ENCODE measurements around the gene EGR2. TPM values are rescaled to one million over a fixed set of nuclear protein-coding genes. Genes with fewer than 3 reads are reported as not detected.

The EGR2 gene
- total RNA-seq, 4 donors from 2014 or later, result 19.4 to 35.4 (median 27.7) TPM

GRCh38 chr10:62831346-62831745 lies 15.2 kb upstream of the EGR2 start:
- Histone ChIP-seq H3K36me3 (no peaks in the 10 kb centered on the region), H3K27ac (no peak overlapping the region), H3K4me1 (no peaks in the 10 kb centered on the region), H3K27me3 (no peaks in the 10 kb centered on the region), H3K9me3 (peaks cover 0 to 3% (median 0%) of the 10 kb centered on the region in 4 donors), H3K4me3 (no peak overlapping the region)
- 46 to 49% methylated on average over 2 of the region's 2 CpGs for WGBS, 2 donors
- TF ChIP-seq EP300 (IDR thresholded peaks at IDR 0.05) (no peak), POLR2A (IDR thresholded peaks at IDR 0.05) (no peak), CTCF (IDR thresholded peaks at IDR 0.05) (no peak)
- DNase-seq (ENCODE audit: low spot score in 2 of 2), result no peak

- Histone ChIP-seq H3K4me1 (no peaks in the 10 kb centered on the region), H3K27me3 (no peaks in the 10 kb centered on the region), H3K27ac (no peak overlapping the region), H3K36me3 (no peaks in the 10 kb centered on the region), H3K9me3 (peaks cover 0 to 3% (median 0%) of the 10 kb centered on the region in 4 donors), H3K4me3 (no peak overlapping the region)
- no peak for TF ChIP-seq POLR2A (IDR thresholded peaks at IDR 0.05)
- TF ChIP-seq EP300 (IDR thresholded peaks at IDR 0.05), result no peak
- TF ChIP-seq CTCF (IDR thresholded peaks at IDR 0.05), result no peak
- 53 to 83% methylated on average over 4 of the region's 4 CpGs for WGBS, 2 donors
- DNase-seq (ENCODE audit: low spot score in 2 of 2), result no peak
These were observed 14.5 kb upstream of the EGR2 start for GRCh38 chr10:62830679-62831078.

GRCh38 chr10:62829622-62830021 lies 13.5 kb upstream of the EGR2 start:
- no peak overlapping the region for H3K27ac ChIP-seq
- peaks cover 0 to 3% (median 0%) of the 10 kb centered on the region in 4 donors for H3K9me3 ChIP-seq
- WGBS, 2 donors, result 73 to 76% methylated on average over 2 of the region's 2 CpGs
- DNase-seq (ENCODE audit: low spot score in 2 of 2), result no peak
- no peak overlapping the region for H3K4me3 ChIP-seq
- TF ChIP-seq EP300 (IDR thresholded peaks at IDR 0.05), result no peak
- no peak for TF ChIP-seq POLR2A (IDR thresholded peaks at IDR 0.05)
- no peak for TF ChIP-seq CTCF (IDR thresholded peaks at IDR 0.05)
- no peaks in the 10 kb centered on the region for H3K4me1 ChIP-seq
- no peaks in the 10 kb centered on the region for H3K36me3 ChIP-seq
- no peaks in the 10 kb centered on the region for H3K27me3 ChIP-seq

GRCh38 chr10:62826273-62826672 lies 10.1 kb upstream of the EGR2 start:
- WGBS, 2 donors, result 90 to 100% methylated on average over 1 of the region's 1 CpG
- no peak for TF ChIP-seq POLR2A (IDR thresholded peaks at IDR 0.05)
- no peak for TF ChIP-seq CTCF (IDR thresholded peaks at IDR 0.05)
- no peak for TF ChIP-seq EP300 (IDR thresholded peaks at IDR 0.05)
- H3K27ac ChIP-seq, result no peak overlapping the region

GRCh38 chr10:62820586-62820985 lies 4.4 kb upstream of the EGR2 start:
- Histone ChIP-seq H3K4me1 (peaks cover 0 to 32% (median 15%) of the 10 kb centered on the region in 4 donors), H3K36me3 (no peaks in the 10 kb centered on the region), H3K27me3 (peaks cover 0 to 17% of the 10 kb centered on the region in 2 donors), H3K9me3 (no peaks in the 10 kb centered on the region), H3K27ac (no peak overlapping the region), H3K4me3 (no peak overlapping the region)
- no peak for TF ChIP-seq CTCF (IDR thresholded peaks at IDR 0.05)
- DNase-seq (ENCODE audit: low spot score in 2 of 2), result no peak
- 77 to 90% methylated on average over 5 of the region's 5 CpGs for WGBS, 2 donors

More at GRCh38 chr10:62826273-62826672, 10.1 kb upstream of the EGR2 start:
- DNase-seq (ENCODE audit: low spot score in 2 of 2), result no peak
- Histone ChIP-seq H3K36me3 (no peaks in the 10 kb centered on the region), H3K27me3 (no peaks in the 10 kb centered on the region), H3K9me3 (no peaks in the 10 kb centered on the region), H3K4me3 (no peak overlapping the region), H3K4me1 (no peaks in the 10 kb centered on the region)
